Kidney (tissue), 14 donors: ENCODE measurements around the gene TRPM1. TPM values are rescaled to one million over a fixed set of nuclear protein-coding genes. Genes with fewer than 3 reads are reported as not detected.

Source experiments
- DNase-seq, 5 donors: peaks; one replicate each; pipeline ENCODE4 v3.0.0-alpha.2; 2013 to 2020
- FAIRE-seq: peaks from 2 replicates; lab custom pipeline; 2012; peaks lifted over from hg19 to GRCh38; lab: Jason Lieb, UNC
- H3K27ac ChIP-seq, 2 donors: one replicate each; pipeline ENCODE4 v1.7.0; 2013; ENCODE audit warnings: low read depth in 2 of 2, low read length in 2 of 2, inconsistent platforms in 1 of 2
- H3K27me3 ChIP-seq: one replicate; pipeline ENCODE4 v1.7.1; 2013; ENCODE audit warnings: low read length, inconsistent platforms; ENCODE audit not compliant: control insufficient read depth, insufficient read depth
- H3K36me3 ChIP-seq, 3 donors: one replicate each; pipeline versions ENCODE4 v1.7.0 to v1.7.1; 2013; ENCODE audit warnings: low read length in 3 of 3, control low read depth in 1 of 3, inconsistent platforms in 1 of 3; ENCODE audit not compliant: insufficient read depth in 3 of 3, control insufficient read depth in 2 of 3
- H3K4me1 ChIP-seq, 3 donors: one replicate each; pipeline versions ENCODE4 v1.7.0 to v1.7.1; 2013; ENCODE audit warnings: low read length in 3 of 3, inconsistent platforms in 1 of 3, low read depth in 1 of 3; ENCODE audit not compliant: control insufficient read depth in 2 of 3, insufficient read depth in 2 of 3
- H3K4me3 ChIP-seq, 3 donors: one replicate each; pipeline versions ENCODE4 v1.7.0 to v1.8.1; 2013; ENCODE audit warnings: low read length in 3 of 3, control low read depth in 1 of 3, inconsistent platforms in 1 of 3
- H3K9ac ChIP-seq, 3 donors: one replicate each; pipeline versions ENCODE4 v1.7.0 to v1.7.1; 2013; ENCODE audit warnings: low read length in 3 of 3, control low read depth in 1 of 3, inconsistent platforms in 1 of 3
- H3K9me3 ChIP-seq, 3 donors: one replicate each; pipeline versions ENCODE4 v1.7.0 to v1.7.1; 2013; ENCODE audit warnings: low read length in 3 of 3, control low read depth in 1 of 3, inconsistent platforms in 1 of 3; ENCODE audit not compliant: control insufficient read depth in 2 of 3, insufficient read depth in 1 of 3
- CTCF ChIP-seq: IDR thresholded peaks from 3 replicates; pipeline ENCODE4 v1.5.1; 2012; ENCODE audit warnings: mild to moderate bottlenecking, moderate library complexity, borderline replicate concordance; ENCODE audit not compliant: insufficient read depth; ENCODE audit errors: extremely low read depth
- intact Hi-C: fragments of 100-400 bp; cut with DNase I; formaldehyde crosslinking; loops from one replicate; pipeline ENCODE4 v1.11.1; 2022
- polyA plus RNA-seq: library from polyadenylated mRNA; stranded (reverse); fragments of 350-450 nt; fragmentation: Illumina TruSeq; extraction: RNeasy Lipid Tissue Mini Kit (QIAGEN cat#74804); gene quantifications from one replicate; pipeline ENCODE4 v1.2.3, GENCODE V29; 2014; ENCODE audit warnings: low read depth, low replicate concordance; ENCODE audit not compliant: insufficient read depth
- total RNA-seq: library from RNA; stranded (reverse); fragmentation: NEBNext Ultra II Directional; extraction: Animal tissue kit (Norgen Biotek cat#: 25700); gene quantifications from one replicate; pipeline ENCODE4 v1.2.1, GENCODE V29; 2021
- donor health status: control.
- donor health status: control.
- donor health status: control.
- donor health status: control.
- donor health status: control.
- donor health status: DM: yes; HTN: yes; CAD: no.
- donor health status: Normal renal cell carcinoma (clear cell type).

Gene TRPM1
- total and polyA plus RNA-seq, 2 donors from 2014 or later = 1.3 TPM; not detected in 1

- H3K36me3 ChIP-seq = no peaks in the 10 kb centered on the region
Observed at GRCh38 chr15:31049682-31050615, 51.6 kb downstream of the TRPM1 start.

GRCh38 chr15:31049111-31049510, 52.4 kb downstream of the TRPM1 start:
- Histone ChIP-seq H3K27me3 (no peaks in the 10 kb centered on the region), H3K27ac (no peak overlapping the region), H3K4me3 (no peak overlapping the region), H3K36me3 (no peaks in the 10 kb centered on the region), H3K9ac (no peak overlapping the region), H3K4me1 (no peaks in the 10 kb centered on the region), H3K9me3 (no peaks in the 10 kb centered on the region)
- FAIRE-seq = no peak
- DNase-seq = no peak
- intact Hi-C loops = no loop called here
- no peak for TF ChIP-seq CTCF

More at GRCh38 chr15:31049682-31050615, 51.6 kb downstream of the TRPM1 start:
- no peaks in the 10 kb centered on the region for H3K9me3 ChIP-seq
- no peak for TF ChIP-seq CTCF
- DNase-seq = no peak
- H3K4me3 ChIP-seq = no peak overlapping the region
- H3K27me3 ChIP-seq = no peaks in the 10 kb centered on the region
- FAIRE-seq = no peak
- no peak overlapping the region for H3K9ac ChIP-seq
- no peak overlapping the region for H3K27ac ChIP-seq
- H3K4me1 ChIP-seq = no peaks in the 10 kb centered on the region
- intact Hi-C loops = no loop called here

- Histone ChIP-seq H3K9ac (no peak overlapping the region), H3K4me3 (no peak overlapping the region), H3K27ac (no peak overlapping the region), H3K27me3 (no peaks in the 10 kb centered on the region), H3K4me1 (no peaks in the 10 kb centered on the region), H3K9me3 (no peaks in the 10 kb centered on the region), H3K36me3 (no peaks in the 10 kb centered on the region)
- DNase-seq (no peak), FAIRE-seq (no peak)
- intact Hi-C loops = no loop called here
- no peak for TF ChIP-seq CTCF
Observed at GRCh38 chr15:31047437-31047836, 54.1 kb downstream of the TRPM1 start.
